AG04449 (cell line): Measurements from ENCODE around the gene BCAS3.

ENCODE experiments used
- CTCF ChIA-PET: fragments of 350-600 bp; formaldehyde crosslinking; extraction: SDS; loops from one replicate; lab custom pipeline; 2021; ENCODE audit warnings: antibody characterized with exemption; lab: Yijun Ruan, JAX
- POLR2A ChIA-PET: fragments of 400-600, 350-600 bp; formaldehyde crosslinking; extraction: SDS; loops from one replicate; lab custom pipeline; 2020; ENCODE audit warnings: antibody characterized with exemption, inconsistent platforms; lab: Yijun Ruan, JAX
- DNase-seq: peaks from one replicate; pipeline ENCODE4 v3.0.0-alpha.2; 2010; ENCODE audit warnings: low read depth, low spot score
- H3K4me3 ChIP-seq: 2 replicates; pipeline ENCODE4 v1.5.1; 2011; ENCODE audit warnings: low read depth, mild to moderate bottlenecking, control low read depth, low read length
- CTCF ChIP-seq: IDR thresholded peaks from one replicate; pipeline ENCODE4 v1.5.1; 2011; ENCODE audit warnings: mild to moderate bottlenecking, moderate library complexity, low read length, control low read depth, inconsistent platforms; ENCODE audit not compliant: insufficient read depth; ENCODE audit errors: missing control alignments

The BCAS3 gene

GRCh38 chr17:60910415-60910814 lies 232.8 kb downstream of the BCAS3 start:
- no peak for DNase-seq
- POLR2A ChIA-PET = no interaction called here
- TF ChIP-seq CTCF = no peak
- CTCF ChIA-PET = no interaction called here
- H3K4me3 ChIP-seq = no peak overlapping the region

GRCh38 chr17:60914078-60914477 lies 236.4 kb downstream of the BCAS3 start:
- TF ChIP-seq CTCF = no peak
- ChIA-PET POLR2A (no interaction called here), CTCF (no interaction called here)
- H3K4me3 ChIP-seq = no peak overlapping the region
- DNase-seq = no peak

GRCh38 chr17:60916043-60916442 lies 238.4 kb downstream of the BCAS3 start:
- ChIA-PET CTCF (no interaction called here), POLR2A (no interaction called here)
- no peak for TF ChIP-seq CTCF
- no peak for DNase-seq
- H3K4me3 ChIP-seq = no peak overlapping the region

GRCh38 chr17:60920107-60920506 lies 242.5 kb downstream of the BCAS3 start:
- ChIA-PET POLR2A (no interaction called here), CTCF (no interaction called here)
- no peak for DNase-seq
- TF ChIP-seq CTCF = no peak
- no peak overlapping the region for H3K4me3 ChIP-seq

- CTCF ChIA-PET = no interaction called here
Measured at GRCh38 chr17:60923000-60923399, 245.3 kb downstream of the BCAS3 start.

GRCh38 chr17:60926466-60927183 lies 249.0 kb downstream of the BCAS3 start:
- H3K4me3 ChIP-seq = no peak overlapping the region
- DNase-seq = no peak
- CTCF ChIA-PET = no interaction called here
- no peak for TF ChIP-seq CTCF
- POLR2A ChIA-PET = no interaction called here

More at GRCh38 chr17:60923000-60923399, 245.3 kb downstream of the BCAS3 start:
- H3K4me3 ChIP-seq = no peak overlapping the region
- DNase-seq = no peak
- POLR2A ChIA-PET = no interaction called here
- no peak for TF ChIP-seq CTCF
